ENCODE data around the gene PKN2.
A peak's percentile ranks its signal among the peaks of the same experiment; 100 is the strongest.

Gene PKN2

GRCh38 chr1:88800382-88801051 lies 116.4 kb downstream of the PKN2 start:
- peak; percentile 71 for TF ChIP-seq CTCF (IDR thresholded peaks at IDR 0.05; ENCODE audit: low read depth, low read length)
- Histone ChIP-seq H3K27me3 (no peaks in the 10 kb centered on the region), H3K4me3 (ENCODE audit: low read depth, low read length) (no peak overlapping the region), H3K4me1 (no peaks in the 10 kb centered on the region), H3K9me3 (no peaks in the 10 kb centered on the region), H3K36me3 (no peaks in the 10 kb centered on the region)
- peak; percentile 17 for DNase-seq

GRCh38 chr1:88801575-88802208 lies 117.6 kb downstream of the PKN2 start:
- H3K27me3 ChIP-seq: no peaks in the 10 kb centered on the region
- H3K9me3 ChIP-seq: no peaks in the 10 kb centered on the region
- no peak overlapping the region for H3K4me3 ChIP-seq (ENCODE audit: low read depth, low read length)
- no peak for DNase-seq
- no peaks in the 10 kb centered on the region for H3K4me1 ChIP-seq
- H3K36me3 ChIP-seq: peaks cover 3% of the 10 kb centered on the region; the same call in 1 of the 2 replicates
- no peak for TF ChIP-seq CTCF (IDR thresholded peaks at IDR 0.05; ENCODE audit: low read depth, low read length)

GRCh38 chr1:88802404-88802803 lies 118.3 kb downstream of the PKN2 start:
- Histone ChIP-seq H3K27me3 (no peaks in the 10 kb centered on the region), H3K4me1 (no peaks in the 10 kb centered on the region), H3K36me3 (peaks cover 3% of the 10 kb centered on the region; the same call in 1 of the 2 replicates), H3K9me3 (no peaks in the 10 kb centered on the region), H3K4me3 (ENCODE audit: low read depth, low read length) (no peak overlapping the region)
- no peak for TF ChIP-seq CTCF (IDR thresholded peaks at IDR 0.05; ENCODE audit: low read depth, low read length)
- DNase-seq: no peak

- DNase-seq: no peak
- no peaks in the 10 kb centered on the region for H3K27me3 ChIP-seq
- TF ChIP-seq CTCF (IDR thresholded peaks at IDR 0.05; ENCODE audit: low read depth, low read length): no peak
- H3K4me1 ChIP-seq: no peaks in the 10 kb centered on the region
- no peak overlapping the region for H3K4me3 ChIP-seq (ENCODE audit: low read depth, low read length)
- peaks cover 3% of the 10 kb centered on the region; the same call in 1 of the 2 replicates for H3K36me3 ChIP-seq
- H3K9me3 ChIP-seq: no peaks in the 10 kb centered on the region
These were observed 118.9 kb downstream of the PKN2 start for GRCh38 chr1:88802950-88803349.

- no peaks in the 10 kb centered on the region for H3K4me1 ChIP-seq
- no peaks in the 10 kb centered on the region for H3K9me3 ChIP-seq
- H3K36me3 ChIP-seq: peaks cover 3% of the 10 kb centered on the region; the same call in 1 of the 2 replicates
- no peak for TF ChIP-seq CTCF (IDR thresholded peaks at IDR 0.05; ENCODE audit: low read depth, low read length)
- H3K27me3 ChIP-seq: no peaks in the 10 kb centered on the region
- H3K4me3 ChIP-seq (ENCODE audit: low read depth, low read length): no peak overlapping the region
- DNase-seq: no peak
These were observed 119.4 kb downstream of the PKN2 start for GRCh38 chr1:88803444-88803843.

- Histone ChIP-seq H3K27me3 (no peaks in the 10 kb centered on the region), H3K9me3 (no peaks in the 10 kb centered on the region), H3K4me3 (ENCODE audit: low read depth, low read length) (no peak overlapping the region), H3K4me1 (no peaks in the 10 kb centered on the region), H3K36me3 (no peaks in the 10 kb centered on the region)
- no peak for TF ChIP-seq CTCF (IDR thresholded peaks at IDR 0.05; ENCODE audit: low read depth, low read length)
- no peak for DNase-seq
These were observed 128.3 kb downstream of the PKN2 start for GRCh38 chr1:88812366-88812765.
